ENCODE measurements around the gene CAND2. TPM values are rescaled to one million over a fixed set of nuclear protein-coding genes. Genes with fewer than 3 reads are reported as not detected.
"Not testable (repeated sequence)": the region's sequence is repeated elsewhere in the genome, so short reads cannot be mapped to it uniquely, and the experiment has no call there.

Gene CAND2
- total RNA-seq, 4 donors from 2014 or later, result 0.63 to 4.2 (median 2.8) TPM

DNA sequence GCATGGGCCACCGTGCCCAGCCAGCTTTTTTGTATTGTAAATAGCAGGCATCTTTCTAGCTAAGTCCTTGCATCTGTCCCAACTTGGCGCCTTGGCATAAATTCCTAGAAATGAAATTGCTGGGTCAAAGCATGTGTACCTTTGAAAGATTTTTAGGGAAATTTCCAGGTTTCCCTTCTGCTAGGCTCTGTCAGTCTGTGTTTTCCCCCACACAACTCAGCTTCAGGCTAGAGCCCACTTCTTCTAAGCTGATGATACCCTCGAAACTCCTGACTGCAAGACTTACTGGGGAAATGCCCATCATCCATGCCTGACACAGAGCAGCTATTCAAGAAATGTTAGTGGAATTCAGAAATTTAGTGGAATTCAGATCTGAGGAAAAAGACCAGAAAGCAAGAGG, 55.7 kb downstream of the CAND2 start:
- intact Hi-C loops (cut with DNase I; ENCODE audit: low total_unique reads), result no loop called here
- TF ChIP-seq, protein P1, sequence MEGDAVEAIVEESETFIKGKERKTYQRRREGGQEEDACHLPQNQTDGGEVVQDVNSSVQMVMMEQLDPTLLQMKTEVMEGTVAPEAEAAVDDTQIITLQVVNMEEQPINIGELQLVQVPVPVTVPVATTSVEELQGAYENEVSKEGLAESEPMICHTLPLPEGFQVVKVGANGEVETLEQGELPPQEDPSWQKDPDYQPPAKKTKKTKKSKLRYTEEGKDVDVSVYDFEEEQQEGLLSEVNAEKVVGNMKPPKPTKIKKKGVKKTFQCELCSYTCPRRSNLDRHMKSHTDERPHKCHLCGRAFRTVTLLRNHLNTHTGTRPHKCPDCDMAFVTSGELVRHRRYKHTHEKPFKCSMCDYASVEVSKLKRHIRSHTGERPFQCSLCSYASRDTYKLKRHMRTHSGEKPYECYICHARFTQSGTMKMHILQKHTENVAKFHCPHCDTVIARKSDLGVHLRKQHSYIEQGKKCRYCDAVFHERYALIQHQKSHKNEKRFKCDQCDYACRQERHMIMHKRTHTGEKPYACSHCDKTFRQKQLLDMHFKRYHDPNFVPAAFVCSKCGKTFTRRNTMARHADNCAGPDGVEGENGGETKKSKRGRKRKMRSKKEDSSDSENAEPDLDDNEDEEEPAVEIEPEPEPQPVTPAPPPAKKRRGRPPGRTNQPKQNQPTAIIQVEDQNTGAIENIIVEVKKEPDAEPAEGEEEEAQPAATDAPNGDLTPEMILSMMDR (IDR thresholded peaks at IDR 0.05), result no peak
- TF ChIP-seq POLR2A (IDR thresholded peaks at IDR 0.05), result no peak
- H3K4me3 ChIP-seq (ENCODE audit: low read depth, poor library complexity, severe bottlenecking), result no peak overlapping the region
- DNase-seq (ENCODE audit: low spot score in 2 of 2), result no peak
- WGBS, 2 donors, result 82 to 86% methylated on average over 3 of the region's 3 CpGs

DNA sequence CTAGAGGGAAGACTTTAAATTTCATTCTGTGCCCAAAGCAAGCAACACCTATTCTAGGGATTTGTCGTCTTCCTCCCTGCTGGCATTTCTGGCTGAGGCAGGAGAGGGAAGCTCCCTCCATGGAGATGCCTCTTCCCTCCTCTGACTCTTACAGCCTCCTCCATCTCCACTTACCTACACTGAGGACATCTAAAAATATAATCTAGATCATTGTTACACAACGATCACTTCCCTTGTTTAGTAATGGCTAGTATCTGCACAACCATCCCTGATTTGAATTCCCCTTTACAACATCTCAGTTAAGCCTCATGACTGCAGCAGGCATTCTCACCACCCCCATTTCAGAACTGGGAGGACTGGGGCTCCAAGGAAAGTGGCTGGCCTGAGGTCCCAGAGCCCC, 57.4 kb downstream of the CAND2 start:
- intact Hi-C loops (cut with DNase I; ENCODE audit: low total_unique reads); DNase-seq (ENCODE audit: low spot score in 2 of 2); H3K4me3 ChIP-seq (ENCODE audit: low read depth, poor library complexity, severe bottlenecking): not testable (repeated sequence)
- WGBS, 2 donors, result 72 to 77% methylated on average over 2 of the region's 2 CpGs

DNA sequence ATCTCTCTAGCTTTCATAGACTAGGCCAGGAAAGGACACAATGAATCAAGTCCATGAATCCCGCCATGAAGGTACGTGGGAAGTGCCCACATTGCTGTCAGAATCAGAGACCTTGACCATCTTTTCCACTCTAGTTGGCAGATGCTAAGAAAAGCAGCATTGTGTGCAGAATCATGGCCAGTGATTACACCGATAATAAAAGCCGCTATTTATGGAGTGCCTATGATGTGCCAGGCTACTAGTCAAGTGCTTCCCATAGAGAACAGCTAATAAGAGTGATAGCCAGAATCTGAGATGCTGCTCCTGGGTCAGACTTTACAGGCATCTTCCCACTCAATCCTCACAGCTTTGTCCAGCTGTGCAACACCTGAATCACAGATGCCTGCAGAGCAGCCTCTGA, 58.1 kb downstream of the CAND2 start:
- H3K4me3 ChIP-seq (ENCODE audit: low read depth, poor library complexity, severe bottlenecking), result no peak overlapping the region
- WGBS, 2 donors, result 87 to 90% methylated on average over 4 of the region's 4 CpGs
- DNase-seq (ENCODE audit: low spot score in 2 of 2), result no peak
- intact Hi-C loops (cut with DNase I; ENCODE audit: low total_unique reads), result no loop called here
- no peak for TF ChIP-seq POLR2A (IDR thresholded peaks at IDR 0.05)
- TF ChIP-seq, protein P1 (IDR thresholded peaks at IDR 0.05), result no peak

DNA sequence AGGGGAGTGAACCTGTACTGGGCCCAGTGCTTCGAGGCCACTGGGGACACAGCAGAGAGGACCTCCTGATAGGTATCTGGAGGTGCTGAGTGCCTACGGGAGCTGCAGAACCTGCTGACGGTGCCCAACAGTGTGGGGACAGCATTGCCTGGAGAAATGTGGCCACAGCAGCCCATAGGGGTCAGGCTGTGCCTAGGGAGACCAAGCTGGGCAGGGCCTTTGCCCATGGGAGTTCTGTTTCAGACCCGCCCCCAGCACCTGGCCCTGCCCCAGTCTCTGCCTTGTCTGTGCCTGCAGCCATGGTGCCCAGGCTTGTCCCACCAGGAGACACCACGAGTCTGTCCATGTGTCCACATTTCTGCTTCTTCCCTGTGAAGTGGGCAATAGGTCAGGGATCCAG, 60.1 kb downstream of the CAND2 start:
- intact Hi-C loops (cut with DNase I; ENCODE audit: low total_unique reads), result no loop called here
- WGBS, 2 donors, result 79 to 81% methylated on average over 5 of the region's 5 CpGs
- TF ChIP-seq, protein P1 (IDR thresholded peaks at IDR 0.05), result no peak
- no peak for TF ChIP-seq POLR2A (IDR thresholded peaks at IDR 0.05)
- no peak overlapping the region for H3K4me3 ChIP-seq (ENCODE audit: low read depth, poor library complexity, severe bottlenecking)
- DNase-seq (ENCODE audit: low spot score in 2 of 2), result no peak

DNA sequence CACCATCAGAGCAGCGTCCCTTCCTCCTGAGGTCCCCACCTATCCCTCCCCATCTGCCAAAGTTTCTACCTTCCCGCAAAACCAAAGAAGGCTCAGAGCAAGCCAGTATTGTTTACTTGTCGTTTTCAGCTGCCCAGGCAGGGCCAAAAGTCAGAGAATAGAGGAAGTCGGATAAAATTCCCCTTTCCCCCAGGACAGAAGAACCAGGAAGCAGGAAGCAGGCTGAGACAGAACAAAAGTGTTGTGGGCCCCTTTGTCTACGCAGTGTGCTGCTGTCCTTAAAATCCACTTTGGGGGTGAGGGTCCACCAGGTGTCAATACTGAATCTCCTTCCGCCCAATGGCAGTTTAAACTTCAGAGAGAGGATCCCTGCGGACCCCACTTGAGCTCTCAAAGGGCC, 63.4 kb downstream of the CAND2 start:
- TF ChIP-seq, protein P1 (IDR thresholded peaks at IDR 0.05), result no peak
- TF ChIP-seq POLR2A (IDR thresholded peaks at IDR 0.05), result no peak
- intact Hi-C loops (cut with DNase I; ENCODE audit: low total_unique reads), result no loop called here
- WGBS, 2 donors, result 74 to 82% methylated on average over 7 of the region's 7 CpGs
- no peak for DNase-seq (ENCODE audit: low spot score in 2 of 2)
- no peak overlapping the region for H3K4me3 ChIP-seq (ENCODE audit: low read depth, poor library complexity, severe bottlenecking)

DNA sequence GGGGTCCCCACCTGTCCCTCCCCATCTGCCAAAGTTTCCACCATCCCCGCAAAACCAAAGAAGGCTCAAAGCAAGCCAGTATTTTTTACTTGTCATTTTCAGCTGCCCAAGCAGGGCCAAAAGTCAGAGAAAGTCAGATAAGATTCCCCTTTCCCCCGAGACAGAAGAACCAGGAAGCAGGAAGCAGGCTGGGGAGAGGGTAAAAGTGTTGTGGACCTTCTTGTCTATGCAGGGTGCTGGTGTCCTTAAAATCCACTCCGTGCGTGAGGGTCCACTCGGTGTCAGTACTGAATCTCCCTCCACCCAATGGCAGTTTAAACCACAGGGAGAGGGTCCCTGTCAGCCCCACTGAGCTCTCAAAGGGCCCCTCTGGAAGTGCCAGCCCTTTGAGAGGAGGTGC, 65.1 kb downstream of the CAND2 start:
- H3K4me3 ChIP-seq (ENCODE audit: low read depth, poor library complexity, severe bottlenecking), result no peak overlapping the region
- intact Hi-C loops (cut with DNase I; ENCODE audit: low total_unique reads), result no loop called here
- no peak for TF ChIP-seq POLR2A (IDR thresholded peaks at IDR 0.05)
- TF ChIP-seq, protein P1 (IDR thresholded peaks at IDR 0.05), result no peak
- no peak for DNase-seq (ENCODE audit: low spot score in 2 of 2)
- WGBS, 2 donors, result 86 to 89% methylated on average over 5 of the region's 5 CpGs
